Measurements from ENCODE around the gene PPP2R2C.

The PPP2R2C gene

DNA sequence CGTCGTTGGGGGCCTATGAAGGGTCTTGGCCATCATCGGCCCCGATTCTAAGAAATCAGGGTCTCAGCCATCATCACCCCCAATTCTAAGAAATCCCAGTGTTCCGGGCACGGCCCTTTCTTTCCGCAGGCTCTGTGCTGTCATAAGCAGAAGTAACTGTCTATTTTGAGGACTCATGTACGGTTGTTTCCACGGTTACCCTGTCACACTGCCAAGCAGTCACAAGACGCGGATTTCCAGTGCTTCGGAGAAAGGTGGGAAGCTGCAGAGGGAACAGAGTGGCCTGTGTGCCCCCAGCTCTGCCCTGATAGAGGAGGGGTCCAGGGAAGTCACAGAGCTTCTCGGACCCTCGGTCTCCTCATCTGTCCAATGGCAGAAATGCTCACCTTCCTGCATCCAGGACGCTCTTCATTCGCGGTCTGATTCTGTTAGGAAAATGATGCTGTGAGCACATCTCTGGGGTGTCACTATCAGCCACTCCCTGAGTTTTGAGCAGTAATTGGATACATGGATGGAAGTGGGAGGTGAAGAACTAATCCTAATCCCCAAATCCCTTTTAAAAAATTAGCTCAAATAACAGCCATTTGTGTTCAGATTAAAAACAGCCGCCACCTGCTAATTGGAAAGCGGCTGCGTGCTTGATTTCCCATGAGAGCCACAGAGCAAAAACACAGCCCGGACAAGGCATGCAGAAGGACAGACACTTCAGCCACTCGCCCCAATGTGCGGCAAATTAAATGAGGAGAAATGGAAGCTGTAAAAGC lies 129.7 kb downstream of the PPP2R2C start:
- DNase-seq (ENCODE audit: low spot score) = no peak

DNA sequence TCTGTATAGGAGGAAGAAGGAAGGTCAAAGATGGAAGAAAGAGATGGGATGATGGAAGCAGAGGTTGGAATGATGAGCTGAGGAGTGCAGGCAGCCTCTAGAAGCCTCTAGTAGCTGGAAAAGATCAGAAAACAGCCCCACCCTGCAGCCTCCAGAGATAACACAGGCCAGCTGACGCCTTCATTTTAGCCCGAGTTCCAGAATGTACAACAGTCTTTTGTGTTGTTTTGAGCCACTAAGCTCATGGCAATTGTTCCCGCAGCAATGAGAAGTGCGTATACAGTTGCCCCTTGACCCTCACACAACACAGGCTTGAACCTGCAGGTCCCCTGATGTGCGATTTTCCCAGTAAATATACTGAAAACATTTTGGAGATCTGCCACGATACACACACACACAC lies 130.7 kb downstream of the PPP2R2C start:
- DNase-seq (ENCODE audit: low spot score) = no peak

DNA sequence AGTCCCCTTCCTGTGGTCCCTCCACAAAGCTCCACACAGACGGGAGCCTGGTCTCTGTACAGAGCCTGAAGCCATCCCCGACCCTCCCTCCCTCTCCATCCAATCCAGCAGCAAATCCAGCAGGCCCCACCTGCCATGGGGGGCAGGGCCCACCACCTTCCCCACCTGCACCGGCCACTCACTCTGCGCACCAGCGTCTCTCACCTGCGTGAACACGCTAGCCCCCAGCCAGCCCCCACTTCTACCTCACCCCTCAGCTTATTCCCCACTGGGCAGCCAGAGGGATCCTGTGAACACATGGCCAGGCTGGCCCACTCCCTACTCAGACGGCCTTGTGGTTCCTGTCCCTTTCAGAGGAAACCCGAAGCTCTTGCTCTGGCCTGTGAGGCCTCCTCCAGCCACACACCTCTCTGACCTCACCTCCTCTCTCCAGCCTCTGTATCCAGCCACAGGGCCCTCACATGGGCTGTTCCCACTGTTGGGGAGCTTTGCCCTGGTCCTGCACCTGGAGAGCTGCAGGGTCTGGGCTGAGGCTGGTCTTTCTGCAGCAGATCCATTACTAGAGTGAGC lies 131.9 kb downstream of the PPP2R2C start:
- DNase-seq (ENCODE audit: low spot score) = no peak

GRCh38 chr4:6339818-6340445 lies 132.5 kb downstream of the PPP2R2C start:
- DNase-seq (ENCODE audit: low spot score) = no peak

GRCh38 chr4:6338951-6339817 lies 133.2 kb downstream of the PPP2R2C start:
- no peak for DNase-seq (ENCODE audit: low spot score)

DNA sequence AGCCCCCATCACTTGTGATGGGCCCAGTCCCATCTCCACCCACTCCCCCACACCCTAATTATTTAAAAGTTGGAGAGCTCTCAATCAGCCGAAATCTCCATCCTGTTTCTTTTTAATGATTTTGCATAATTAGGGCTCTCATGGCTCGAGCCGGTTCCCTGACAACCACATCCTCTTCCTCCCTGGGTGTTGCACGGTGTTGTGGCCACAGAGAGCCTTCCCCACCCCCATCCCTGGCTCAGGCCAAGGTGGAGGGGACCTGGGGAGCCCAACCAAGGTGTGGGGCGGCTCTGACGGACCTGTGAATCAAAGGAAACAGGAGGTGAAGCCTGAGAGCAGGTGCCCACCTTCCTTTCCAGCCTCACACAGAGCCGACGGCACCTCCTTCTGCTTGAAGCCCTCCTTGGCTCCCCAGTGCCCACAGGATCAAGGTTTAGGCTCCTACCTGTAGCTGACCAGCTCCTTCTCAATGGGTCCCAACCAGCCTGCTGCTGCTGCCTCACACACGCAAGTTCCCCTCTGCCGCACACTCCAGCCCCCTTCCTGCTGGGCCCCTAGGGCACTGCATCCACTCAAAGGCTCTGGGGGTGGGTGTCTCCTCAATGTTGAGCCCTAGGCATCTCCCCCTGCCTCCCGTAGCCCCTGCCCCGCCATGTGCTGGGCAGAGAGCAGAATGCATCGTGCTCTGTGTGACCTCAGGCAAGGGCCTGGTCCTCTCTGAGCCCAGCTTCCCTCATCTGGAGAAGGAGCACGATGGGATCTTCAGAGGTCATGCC lies 134.1 kb downstream of the PPP2R2C start:
- DNase-seq (ENCODE audit: low spot score) = no peak

GRCh38 chr4:6337331-6337935 lies 135.0 kb downstream of the PPP2R2C start:
- no peak for DNase-seq (ENCODE audit: low spot score)

DNA sequence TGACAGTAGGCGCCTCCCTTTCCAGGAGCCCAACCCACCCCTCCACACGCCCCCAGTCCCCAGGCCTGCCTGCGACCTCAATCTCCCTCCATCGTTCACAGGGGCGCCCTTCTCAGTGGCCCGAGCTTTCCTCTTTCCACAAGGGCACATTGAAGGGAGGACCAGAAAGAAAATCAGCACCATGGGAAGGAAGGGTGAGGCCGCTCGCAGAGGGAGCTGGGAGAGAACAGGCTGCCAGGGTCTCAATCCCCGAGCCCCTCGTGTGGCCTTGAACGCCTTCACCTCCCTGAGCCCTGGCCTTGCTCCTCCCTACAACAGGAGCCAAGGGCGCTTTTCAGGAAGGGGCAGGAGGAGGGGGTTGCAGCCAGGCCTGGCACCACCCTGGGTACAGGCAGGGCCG lies 136.2 kb downstream of the PPP2R2C start:
- DNase-seq (ENCODE audit: low spot score) = no peak

DNA sequence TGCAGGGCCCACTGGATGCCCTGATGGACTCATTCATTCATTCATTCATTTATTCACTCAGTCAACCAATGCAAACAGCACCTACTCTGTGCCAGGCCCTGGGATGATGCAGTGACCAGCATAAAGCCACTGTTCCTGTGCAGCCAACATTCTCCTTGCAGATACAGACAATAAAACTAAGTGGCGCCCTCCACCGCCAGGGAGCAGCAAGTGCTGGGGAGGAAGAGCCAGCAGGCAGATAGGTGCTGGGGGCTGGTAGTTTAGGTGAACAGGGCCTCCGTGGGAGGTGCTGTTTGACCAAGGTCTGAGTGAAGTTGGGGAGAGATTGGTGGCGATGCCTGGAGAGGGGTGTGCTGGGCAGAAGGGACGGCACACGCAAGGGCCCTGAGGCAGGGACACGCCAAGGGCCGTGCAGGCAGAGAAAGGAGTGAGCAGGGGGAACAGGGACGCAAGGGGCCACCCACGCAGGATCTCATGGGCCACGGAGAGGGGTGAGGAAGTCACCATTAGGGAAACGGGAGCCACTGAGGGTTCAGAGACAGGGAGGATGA lies 137.3 kb downstream of the PPP2R2C start:
- no peak for DNase-seq (ENCODE audit: low spot score)

GRCh38 chr4:6334203-6334887 lies 138.1 kb downstream of the PPP2R2C start:
- no peak for DNase-seq (ENCODE audit: low spot score)

GRCh38 chr4:6333301-6334202 lies 138.9 kb downstream of the PPP2R2C start:
- no peak for DNase-seq (ENCODE audit: low spot score)

GRCh38 chr4:6332669-6333050 lies 139.8 kb downstream of the PPP2R2C start:
- no peak for DNase-seq (ENCODE audit: low spot score)

- DNase-seq (ENCODE audit: low spot score) = peak; percentile 83
Measured at GRCh38 chr4:6332042-6332668, 140.3 kb downstream of the PPP2R2C start.

GRCh38 chr4:6331468-6331867 lies 140.9 kb downstream of the PPP2R2C start:
- DNase-seq (ENCODE audit: low spot score) = no peak

DNA sequence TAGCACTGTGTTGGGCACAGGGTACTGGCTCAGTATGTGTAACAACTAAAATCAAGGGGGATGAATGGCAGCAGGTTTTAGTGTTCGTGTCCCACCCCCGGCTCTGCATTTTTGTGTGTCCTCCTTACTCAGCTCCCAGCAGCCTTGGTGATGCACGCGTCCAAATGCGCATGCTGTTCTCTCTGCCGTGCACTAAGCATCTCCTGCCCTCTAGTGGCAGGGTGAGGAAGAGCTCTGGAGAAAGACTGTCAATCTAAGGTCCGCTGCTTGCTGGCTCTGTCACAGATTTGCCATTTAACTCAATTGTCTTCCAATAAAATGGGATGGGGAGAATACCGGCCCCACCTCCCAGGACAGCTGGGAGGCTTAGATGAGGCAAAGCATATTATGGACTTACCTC lies 141.4 kb downstream of the PPP2R2C start:
- peak; percentile 59 for DNase-seq (ENCODE audit: low spot score)

DNA sequence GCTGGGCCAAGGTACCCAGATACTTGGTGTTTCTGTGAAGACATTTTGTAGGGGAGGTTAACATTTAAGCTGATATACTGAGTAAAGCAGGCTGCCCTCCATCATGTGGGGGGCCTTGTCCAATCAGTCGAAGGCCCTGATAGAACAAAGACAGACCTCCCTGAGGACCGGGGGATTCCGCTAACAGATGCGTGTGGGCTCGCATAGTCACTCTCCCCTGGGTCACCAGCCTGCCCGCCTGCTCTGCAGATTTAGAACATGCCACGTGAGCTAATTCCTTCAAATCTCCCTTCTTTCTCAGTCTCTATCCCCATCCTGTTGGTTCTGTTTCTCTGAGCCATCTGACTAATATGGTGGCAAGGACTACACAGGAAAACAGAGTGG lies 142.0 kb downstream of the PPP2R2C start:
- no peak for DNase-seq (ENCODE audit: low spot score)

DNA sequence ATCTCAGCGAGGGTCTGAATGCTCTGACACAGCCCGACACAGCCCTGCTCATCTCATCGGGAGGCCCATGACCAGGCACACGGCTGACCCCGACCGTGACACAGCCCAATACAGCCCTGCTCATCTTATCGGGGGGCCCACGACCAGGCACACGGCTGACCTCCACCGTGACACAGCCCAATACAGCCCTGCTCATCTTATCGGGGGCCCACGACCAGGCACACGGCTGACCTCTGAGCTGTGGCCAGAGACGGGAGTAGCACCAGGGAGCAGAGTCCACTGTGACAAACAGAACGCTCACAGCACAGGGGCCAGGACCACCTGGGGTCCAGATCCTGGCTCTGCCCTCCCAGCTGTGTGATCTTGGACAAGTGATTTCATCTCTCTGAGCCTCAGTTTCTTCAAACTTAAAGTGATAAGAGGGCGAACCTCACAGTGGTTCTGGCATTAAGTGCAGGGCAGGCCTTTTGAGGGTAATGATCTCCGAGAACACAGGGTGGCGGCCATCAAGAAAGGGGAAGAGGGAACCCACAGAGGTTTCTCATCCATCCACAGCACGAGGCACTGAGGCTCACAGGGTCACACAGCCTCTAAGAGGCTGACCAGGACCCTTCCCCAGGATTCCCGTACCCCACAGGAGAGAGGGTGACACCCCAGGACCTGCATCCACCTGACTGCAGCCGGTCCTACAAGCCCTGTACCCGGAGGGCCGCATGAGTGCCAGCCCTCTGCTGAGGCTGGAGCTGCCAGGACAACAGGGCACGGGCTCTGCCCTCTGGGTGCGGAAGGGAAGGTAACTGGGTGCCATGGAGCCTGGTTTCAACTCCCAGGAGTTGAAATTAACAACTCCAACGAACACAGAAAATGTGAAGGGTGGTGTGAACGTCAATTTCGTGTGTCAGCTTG lies 142.7 kb downstream of the PPP2R2C start:
- no peak for DNase-seq (ENCODE audit: low spot score)

DNA sequence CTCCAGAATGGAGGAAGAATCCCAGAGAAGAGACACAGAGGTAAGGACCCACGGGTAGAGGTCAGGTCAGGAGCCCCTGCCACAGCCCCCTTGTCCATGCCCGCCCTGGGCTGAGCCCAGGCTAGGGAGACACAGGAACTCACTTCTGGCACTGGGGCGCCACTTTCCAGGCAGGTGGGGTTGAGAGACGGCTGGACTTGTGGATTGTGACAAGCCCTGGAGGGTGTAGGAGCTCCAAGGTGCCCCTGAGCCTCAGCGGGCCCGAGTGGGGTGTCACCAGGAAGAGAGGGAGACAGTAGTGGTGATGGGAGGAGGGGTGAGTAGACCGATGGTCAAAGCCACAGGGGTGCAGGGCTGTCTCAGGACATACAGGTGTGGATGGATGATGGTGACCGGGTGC lies 143.9 kb downstream of the PPP2R2C start:
- DNase-seq (ENCODE audit: low spot score) = no peak

Measured in GM03348 (cell line).